GM19395 (cell line): Measurements from ENCODE around the gene NUP107.

Source experiments
- ATAC-seq: cut with Tn5 transposase; IDR thresholded peaks from one replicate; pipeline ENCODE4 v1.9.1; 2021; ENCODE audit warnings: mild to moderate bottlenecking, moderate library complexity; ENCODE audit not compliant: unreplicated experiment

Gene NUP107

GRCh38 chr12:68794653-68795251 is 108.0 kb downstream of the NUP107 start:
- no peak for ATAC-seq
